ENCODE data around the gene ITFG1.

Gene ITFG1

DNA sequence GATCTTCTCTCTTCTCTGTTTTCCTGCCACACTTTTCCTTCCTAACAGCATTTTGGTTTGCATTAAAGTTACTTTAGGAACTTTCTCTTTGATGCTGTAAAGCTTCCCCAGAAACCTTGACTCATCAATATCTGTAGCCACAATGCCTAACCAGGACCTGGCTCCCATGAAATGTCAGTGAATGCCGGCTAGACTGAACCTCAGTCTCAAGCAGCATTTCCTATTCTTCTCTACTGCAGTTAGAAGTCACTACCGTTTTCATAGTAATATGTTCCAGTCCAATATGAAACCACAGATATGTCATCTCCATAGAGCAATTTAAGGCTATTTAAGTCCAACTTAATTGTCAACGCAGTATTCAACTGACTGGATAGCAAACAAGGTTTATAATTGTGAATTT, 28.9 kb downstream of the ITFG1 start:
- TF ChIP-seq, protein P1, sequence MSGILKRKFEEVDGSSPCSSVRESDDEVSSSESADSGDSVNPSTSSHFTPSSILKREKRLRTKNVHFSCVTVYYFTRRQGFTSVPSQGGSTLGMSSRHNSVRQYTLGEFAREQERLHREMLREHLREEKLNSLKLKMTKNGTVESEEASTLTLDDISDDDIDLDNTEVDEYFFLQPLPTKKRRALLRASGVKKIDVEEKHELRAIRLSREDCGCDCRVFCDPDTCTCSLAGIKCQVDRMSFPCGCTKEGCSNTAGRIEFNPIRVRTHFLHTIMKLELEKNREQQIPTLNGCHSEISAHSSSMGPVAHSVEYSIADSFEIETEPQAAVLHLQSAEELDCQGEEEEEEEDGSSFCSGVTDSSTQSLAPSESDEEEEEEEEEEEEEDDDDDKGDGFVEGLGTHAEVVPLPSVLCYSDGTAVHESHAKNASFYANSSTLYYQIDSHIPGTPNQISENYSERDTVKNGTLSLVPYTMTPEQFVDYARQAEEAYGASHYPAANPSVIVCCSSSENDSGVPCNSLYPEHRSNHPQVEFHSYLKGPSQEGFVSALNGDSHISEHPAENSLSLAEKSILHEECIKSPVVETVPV (CRISPR knock-in tag; IDR thresholded peaks at IDR 0.05), result no peak
- TF ChIP-seq ISL1 (CRISPR knock-in tag; IDR thresholded peaks at IDR 0.05), result no peak
- TF ChIP-seq RARB (CRISPR knock-in tag; IDR thresholded peaks at IDR 0.05), result no peak
- TF ChIP-seq CSDC2 (CRISPR knock-in tag; IDR thresholded peaks at IDR 0.05), result no peak
- TF ChIP-seq, protein P2, sequence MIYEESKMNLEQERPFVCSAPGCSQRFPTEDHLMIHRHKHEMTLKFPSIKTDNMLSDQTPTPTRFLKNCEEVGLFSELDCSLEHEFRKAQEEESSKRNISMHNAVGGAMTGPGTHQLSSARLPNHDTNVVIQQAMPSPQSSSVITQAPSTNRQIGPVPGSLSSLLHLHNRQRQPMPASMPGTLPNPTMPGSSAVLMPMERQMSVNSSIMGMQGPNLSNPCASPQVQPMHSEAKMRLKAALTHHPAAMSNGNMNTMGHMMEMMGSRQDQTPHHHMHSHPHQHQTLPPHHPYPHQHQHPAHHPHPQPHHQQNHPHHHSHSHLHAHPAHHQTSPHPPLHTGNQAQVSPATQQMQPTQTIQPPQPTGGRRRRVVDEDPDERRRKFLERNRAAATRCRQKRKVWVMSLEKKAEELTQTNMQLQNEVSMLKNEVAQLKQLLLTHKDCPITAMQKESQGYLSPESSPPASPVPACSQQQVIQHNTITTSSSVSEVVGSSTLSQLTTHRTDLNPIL (CRISPR knock-in tag; IDR thresholded peaks at IDR 0.05; ENCODE audit: low read depth), result no peak
- no peak for TF ChIP-seq SNAI2 (CRISPR knock-in tag; IDR thresholded peaks at IDR 0.05)
- no peak for TF ChIP-seq OSR1 (CRISPR knock-in tag; IDR thresholded peaks at IDR 0.05)
- TF ChIP-seq ZFP30 (CRISPR knock-in tag; IDR thresholded peaks at IDR 0.05), result no peak
- TF ChIP-seq BACH2 (CRISPR knock-in tag; IDR thresholded peaks at IDR 0.05; ENCODE audit: borderline replicate concordance), result no peak
- TF ChIP-seq ZFP3 (CRISPR knock-in tag; IDR thresholded peaks at IDR 0.05), result no peak
- TF ChIP-seq, protein P3, sequence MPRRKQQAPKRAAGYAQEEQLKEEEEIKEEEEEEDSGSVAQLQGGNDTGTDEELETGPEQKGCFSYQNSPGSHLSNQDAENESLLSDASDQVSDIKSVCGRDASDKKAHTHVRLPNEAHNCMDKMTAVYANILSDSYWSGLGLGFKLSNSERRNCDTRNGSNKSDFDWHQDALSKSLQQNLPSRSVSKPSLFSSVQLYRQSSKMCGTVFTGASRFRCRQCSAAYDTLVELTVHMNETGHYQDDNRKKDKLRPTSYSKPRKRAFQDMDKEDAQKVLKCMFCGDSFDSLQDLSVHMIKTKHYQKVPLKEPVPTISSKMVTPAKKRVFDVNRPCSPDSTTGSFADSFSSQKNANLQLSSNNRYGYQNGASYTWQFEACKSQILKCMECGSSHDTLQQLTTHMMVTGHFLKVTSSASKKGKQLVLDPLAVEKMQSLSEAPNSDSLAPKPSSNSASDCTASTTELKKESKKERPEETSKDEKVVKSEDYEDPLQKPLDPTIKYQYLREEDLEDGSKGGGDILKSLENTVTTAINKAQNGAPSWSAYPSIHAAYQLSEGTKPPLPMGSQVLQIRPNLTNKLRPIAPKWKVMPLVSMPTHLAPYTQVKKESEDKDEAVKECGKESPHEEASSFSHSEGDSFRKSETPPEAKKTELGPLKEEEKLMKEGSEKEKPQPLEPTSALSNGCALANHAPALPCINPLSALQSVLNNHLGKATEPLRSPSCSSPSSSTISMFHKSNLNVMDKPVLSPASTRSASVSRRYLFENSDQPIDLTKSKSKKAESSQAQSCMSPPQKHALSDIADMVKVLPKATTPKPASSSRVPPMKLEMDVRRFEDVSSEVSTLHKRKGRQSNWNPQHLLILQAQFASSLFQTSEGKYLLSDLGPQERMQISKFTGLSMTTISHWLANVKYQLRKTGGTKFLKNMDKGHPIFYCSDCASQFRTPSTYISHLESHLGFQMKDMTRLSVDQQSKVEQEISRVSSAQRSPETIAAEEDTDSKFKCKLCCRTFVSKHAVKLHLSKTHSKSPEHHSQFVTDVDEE (CRISPR knock-in tag; IDR thresholded peaks at IDR 0.05), result no peak
- no peak for TF ChIP-seq TOX (CRISPR knock-in tag; IDR thresholded peaks at IDR 0.05; ENCODE audit: borderline replicate concordance)
- TF ChIP-seq ZNF70 (CRISPR knock-in tag; IDR thresholded peaks at IDR 0.05), result no peak
- no peak for TF ChIP-seq PPARA (CRISPR knock-in tag; IDR thresholded peaks at IDR 0.05; ENCODE audit: borderline replicate concordance)
- TF ChIP-seq, protein P4, sequence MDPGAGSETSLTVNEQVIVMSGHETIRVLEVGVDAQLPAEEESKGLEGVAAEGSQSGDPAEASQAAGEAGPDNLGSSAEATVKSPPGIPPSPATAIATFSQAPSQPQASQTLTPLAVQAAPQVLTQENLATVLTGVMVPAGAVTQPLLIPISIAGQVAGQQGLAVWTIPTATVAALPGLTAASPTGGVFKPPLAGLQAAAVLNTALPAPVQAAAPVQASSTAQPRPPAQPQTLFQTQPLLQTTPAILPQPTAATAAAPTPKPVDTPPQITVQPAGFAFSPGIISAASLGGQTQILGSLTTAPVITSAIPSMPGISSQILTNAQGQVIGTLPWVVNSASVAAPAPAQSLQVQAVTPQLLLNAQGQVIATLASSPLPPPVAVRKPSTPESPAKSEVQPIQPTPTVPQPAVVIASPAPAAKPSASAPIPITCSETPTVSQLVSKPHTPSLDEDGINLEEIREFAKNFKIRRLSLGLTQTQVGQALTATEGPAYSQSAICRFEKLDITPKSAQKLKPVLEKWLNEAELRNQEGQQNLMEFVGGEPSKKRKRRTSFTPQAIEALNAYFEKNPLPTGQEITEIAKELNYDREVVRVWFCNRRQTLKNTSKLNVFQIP (CRISPR knock-in tag; IDR thresholded peaks at IDR 0.05; ENCODE audit: borderline replicate concordance, low read depth), result no peak
- no peak for TF ChIP-seq GLIS3 (CRISPR knock-in tag; IDR thresholded peaks at IDR 0.05)
- no peak for ATAC-seq

DNA sequence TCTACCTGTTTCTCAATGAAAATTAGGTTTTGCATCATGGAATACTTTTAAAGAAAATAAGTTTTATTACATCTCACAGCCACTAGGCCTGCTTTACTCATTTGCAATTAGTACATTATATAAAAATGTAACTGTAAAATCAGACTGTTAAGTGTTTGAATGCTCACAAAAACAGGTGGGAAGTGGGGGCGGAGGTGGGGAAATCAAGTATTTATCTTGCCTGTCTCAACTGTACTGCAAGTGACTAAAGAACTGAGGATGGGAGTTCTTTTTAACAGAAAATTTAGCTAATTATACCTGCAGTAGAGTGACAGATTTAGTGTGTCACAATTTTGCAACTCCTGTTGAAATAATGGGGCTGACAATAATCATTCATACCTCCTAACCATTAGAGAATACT, 34.1 kb downstream of the ITFG1 start:
- TF ChIP-seq ZFP30 (CRISPR knock-in tag; IDR thresholded peaks at IDR 0.05) (no peak), TOX (CRISPR knock-in tag; IDR thresholded peaks at IDR 0.05; ENCODE audit: borderline replicate concordance) (no peak), TCF4 (CRISPR knock-in tag; IDR thresholded peaks at IDR 0.05; ENCODE audit: borderline replicate concordance) (no peak), PPARA (CRISPR knock-in tag; IDR thresholded peaks at IDR 0.05; ENCODE audit: borderline replicate concordance) (no peak), BACH2 (CRISPR knock-in tag; IDR thresholded peaks at IDR 0.05; ENCODE audit: borderline replicate concordance) (no peak), SNAI2 (CRISPR knock-in tag; IDR thresholded peaks at IDR 0.05) (no peak), ZNF565 (CRISPR knock-in tag; conservative IDR thresholded peaks at IDR 0.05; ENCODE audit: low read depth) (no peak), ISL1 (CRISPR knock-in tag; IDR thresholded peaks at IDR 0.05) (no peak), ZNF70 (CRISPR knock-in tag; IDR thresholded peaks at IDR 0.05) (no peak), ZC3H10 (CRISPR knock-in tag; IDR thresholded peaks at IDR 0.05) (no peak), CSDC2 (CRISPR knock-in tag; IDR thresholded peaks at IDR 0.05) (no peak), OSR1 (CRISPR knock-in tag; IDR thresholded peaks at IDR 0.05) (no peak), ESRRG (CRISPR knock-in tag; IDR thresholded peaks at IDR 0.05) (no peak), ZNF8 (CRISPR knock-in tag; IDR thresholded peaks at IDR 0.05) (no peak), GLIS3 (CRISPR knock-in tag; IDR thresholded peaks at IDR 0.05) (no peak), ZFP3 (CRISPR knock-in tag; IDR thresholded peaks at IDR 0.05) (no peak)
- TF ChIP-seq, protein P5, sequence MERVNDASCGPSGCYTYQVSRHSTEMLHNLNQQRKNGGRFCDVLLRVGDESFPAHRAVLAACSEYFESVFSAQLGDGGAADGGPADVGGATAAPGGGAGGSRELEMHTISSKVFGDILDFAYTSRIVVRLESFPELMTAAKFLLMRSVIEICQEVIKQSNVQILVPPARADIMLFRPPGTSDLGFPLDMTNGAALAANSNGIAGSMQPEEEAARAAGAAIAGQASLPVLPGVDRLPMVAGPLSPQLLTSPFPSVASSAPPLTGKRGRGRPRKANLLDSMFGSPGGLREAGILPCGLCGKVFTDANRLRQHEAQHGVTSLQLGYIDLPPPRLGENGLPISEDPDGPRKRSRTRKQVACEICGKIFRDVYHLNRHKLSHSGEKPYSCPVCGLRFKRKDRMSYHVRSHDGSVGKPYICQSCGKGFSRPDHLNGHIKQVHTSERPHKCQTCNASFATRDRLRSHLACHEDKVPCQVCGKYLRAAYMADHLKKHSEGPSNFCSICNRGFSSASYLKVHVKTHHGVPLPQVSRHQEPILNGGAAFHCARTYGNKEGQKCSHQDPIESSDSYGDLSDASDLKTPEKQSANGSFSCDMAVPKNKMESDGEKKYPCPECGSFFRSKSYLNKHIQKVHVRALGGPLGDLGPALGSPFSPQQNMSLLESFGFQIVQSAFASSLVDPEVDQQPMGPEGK (CRISPR knock-in tag; IDR thresholded peaks at IDR 0.05; ENCODE audit: borderline replicate concordance), result no peak
- ATAC-seq, result no peak
